Erythroblast (primary cell): ENCODE data around the gene GLOD4.

Source experiments
- GATA1 ChIP-seq: IDR thresholded peaks from 2 replicates; pipeline ENCODE4 v1.6.1; 2011; ENCODE audit warnings: low read depth, mild to moderate bottlenecking, control low read depth, low read length, moderate library complexity
- POLR2A ChIP-seq: IDR thresholded peaks from 2 replicates; pipeline ENCODE4 v1.6.1; 2011; ENCODE audit warnings: mild to moderate bottlenecking, low read length

GRCh38 chr17:797236-797840, 15.3 kb upstream of the GLOD4 start:
- TF ChIP-seq POLR2A (no peak), GATA1 (no peak)
